Large intestine (tissue), 3 donors: ENCODE results near the gene NUDT3. TPM values are rescaled to one million over a fixed set of nuclear protein-coding genes. Genes with fewer than 3 reads are reported as not detected.
A peak's percentile ranks its signal among the peaks of the same experiment; 100 is the strongest.

Experiments used
- DNase-seq, 2 donors: peaks; one replicate each; pipeline versions ENCODE4 v3.0.0 to v3.0.0-alpha.2; 2013
- H3K27ac ChIP-seq: one replicate; pipeline ENCODE4 v1.5.1; 2013; ENCODE audit warnings: low read length
- H3K27me3 ChIP-seq: 2 replicates; pipeline ENCODE4 v1.6.1; 2013; ENCODE audit warnings: low read length; ENCODE audit not compliant: control insufficient read depth, insufficient read depth
- H3K36me3 ChIP-seq: 2 replicates; pipeline ENCODE4 v1.6.1; 2013; ENCODE audit warnings: low read length; ENCODE audit not compliant: control insufficient read depth, insufficient read depth
- H3K4me1 ChIP-seq: one replicate; pipeline ENCODE4 v1.6.1; 2013; ENCODE audit warnings: low read length; ENCODE audit not compliant: control insufficient read depth, insufficient read depth
- H3K4me3 ChIP-seq: one replicate; pipeline ENCODE4 v1.5.1; 2013; ENCODE audit warnings: low read length
- H3K9me3 ChIP-seq: one replicate; pipeline ENCODE4 v1.6.1; 2013; ENCODE audit warnings: mild to moderate bottlenecking, low read depth, low read length, moderate library complexity; ENCODE audit not compliant: control insufficient read depth
- WGBS: methylation state at CpG from one replicate; pipeline ENCODE4 v1.1.5; 2013; ENCODE audit warnings: low lambda C conversion rate; ENCODE audit not compliant: insufficient coverage; 5-methylcytosine and 5-hydroxymethylcytosine counted together
- polyA plus RNA-seq: library from polyadenylated mRNA; unstranded; fragments of 120-200 nt; gene quantifications from one replicate; pipeline ENCODE4 v1.2.1, GENCODE V29; 2013

The NUDT3 gene
- polyA plus RNA-seq, 1 donor: 13.5 TPM

DNA sequence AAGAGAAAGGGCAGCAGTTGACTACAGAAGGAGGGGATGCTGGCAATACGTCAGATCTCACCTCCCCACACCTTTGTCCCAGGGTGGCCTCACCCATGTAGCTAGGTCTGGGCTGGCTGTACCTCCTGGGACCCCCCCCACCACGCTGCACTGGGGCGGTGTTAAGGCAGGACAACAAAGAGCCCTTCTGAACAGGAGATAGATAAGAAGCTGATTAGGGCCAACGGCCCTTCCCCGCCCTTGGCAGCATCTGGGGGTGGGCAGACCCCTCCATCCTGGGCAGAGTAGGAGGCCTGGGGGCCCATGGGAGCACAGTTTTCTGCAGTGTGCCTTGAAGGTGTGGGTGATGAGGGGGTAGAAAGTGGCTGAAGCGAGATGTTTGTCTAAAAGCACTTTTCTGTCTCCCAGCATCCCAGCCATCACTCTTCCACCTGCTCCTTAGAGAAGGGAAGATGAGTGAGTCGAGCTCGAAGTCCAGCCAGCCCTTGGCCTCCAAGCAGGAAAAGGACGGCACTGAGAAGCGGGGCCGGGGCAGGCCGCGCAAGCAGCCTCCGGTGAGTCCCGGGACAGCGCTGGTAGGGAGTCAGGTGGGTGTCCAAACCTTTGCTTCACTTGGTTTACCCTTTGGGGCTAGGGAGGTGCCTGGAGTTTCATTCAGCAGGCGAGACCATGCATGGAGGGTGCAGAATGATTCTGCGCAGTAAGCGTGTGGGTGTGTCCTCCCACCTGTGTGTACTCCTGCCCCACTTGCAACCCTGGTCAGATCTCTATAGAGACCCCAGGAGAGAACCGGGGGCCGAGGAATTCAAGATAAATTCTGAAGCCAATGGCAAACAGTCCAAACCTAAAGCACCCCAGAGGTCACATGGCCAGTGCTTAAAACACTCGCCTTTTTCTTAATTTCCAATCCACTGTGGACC, 151.9 kb downstream of the NUDT3 start:
- peaks cover 31% of the 10 kb centered on the region for H3K36me3 ChIP-seq
- H3K4me1 ChIP-seq: peaks cover 28% of the 10 kb centered on the region
- WGBS: no CpG with 5 or more reads among the region's 22 CpGs
- no peaks in the 10 kb centered on the region for H3K27me3 ChIP-seq
- H3K9me3 ChIP-seq: peaks cover 2% of the 10 kb centered on the region
- peak in 1 of 2 donors; percentile 66 for DNase-seq
- no peak overlapping the region for H3K4me3 ChIP-seq
- H3K27ac ChIP-seq: no peak overlapping the region

DNA sequence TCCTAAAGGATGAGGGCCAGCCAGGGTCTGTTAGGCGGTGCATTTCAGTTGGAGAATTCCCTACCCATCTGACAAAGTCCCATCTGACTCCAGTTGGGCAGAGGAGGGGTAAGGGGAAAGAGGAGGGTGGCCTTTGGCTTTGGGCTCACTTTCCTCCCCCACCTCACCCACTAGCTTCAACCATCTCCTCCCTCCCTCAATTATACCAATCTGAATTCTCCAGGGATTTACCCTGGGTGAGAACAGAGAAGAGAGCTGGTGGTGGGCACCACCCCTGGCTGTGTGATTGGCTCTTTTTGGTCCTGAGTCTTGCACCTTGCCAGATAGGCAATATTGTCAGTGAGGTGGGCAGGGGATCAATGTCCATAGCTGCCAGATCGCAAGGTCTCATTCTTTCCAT, 152.6 kb downstream of the NUDT3 start:
- peaks cover 4% of the 10 kb centered on the region for H3K9me3 ChIP-seq
- DNase-seq: no peak
- H3K27me3 ChIP-seq: no peaks in the 10 kb centered on the region
- peak overlapping the region; percentile 27 for H3K27ac ChIP-seq
- no peak overlapping the region for H3K4me3 ChIP-seq
- H3K36me3 ChIP-seq: peaks cover 31% of the 10 kb centered on the region
- peaks cover 28% of the 10 kb centered on the region for H3K4me1 ChIP-seq
- no CpG with 5 or more reads among the region's 2 CpGs for WGBS

DNA sequence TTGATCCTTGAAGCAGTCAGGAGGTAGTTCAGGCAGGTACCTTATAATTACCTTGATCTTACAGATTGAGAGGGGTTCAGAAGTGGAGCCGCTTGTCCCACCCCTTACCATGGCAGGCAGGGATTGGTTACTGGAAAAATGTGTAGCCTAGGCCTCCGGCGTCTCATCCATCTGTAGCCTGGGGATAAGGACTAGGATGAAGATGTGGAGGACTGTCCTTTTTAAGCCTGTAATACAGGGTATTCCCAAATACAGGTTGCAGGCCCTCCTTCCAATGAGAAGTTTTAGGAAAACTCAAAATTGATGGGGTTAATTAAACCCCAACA, 153.0 kb downstream of the NUDT3 start:
- H3K4me3 ChIP-seq: no peak overlapping the region
- peaks cover 28% of the 10 kb centered on the region for H3K4me1 ChIP-seq
- no peak for DNase-seq
- no CpG with 5 or more reads among the region's 3 CpGs for WGBS
- peaks cover 7% of the 10 kb centered on the region for H3K9me3 ChIP-seq
- H3K27me3 ChIP-seq: no peaks in the 10 kb centered on the region
- peaks cover 31% of the 10 kb centered on the region for H3K36me3 ChIP-seq
- no peak overlapping the region for H3K27ac ChIP-seq

DNA sequence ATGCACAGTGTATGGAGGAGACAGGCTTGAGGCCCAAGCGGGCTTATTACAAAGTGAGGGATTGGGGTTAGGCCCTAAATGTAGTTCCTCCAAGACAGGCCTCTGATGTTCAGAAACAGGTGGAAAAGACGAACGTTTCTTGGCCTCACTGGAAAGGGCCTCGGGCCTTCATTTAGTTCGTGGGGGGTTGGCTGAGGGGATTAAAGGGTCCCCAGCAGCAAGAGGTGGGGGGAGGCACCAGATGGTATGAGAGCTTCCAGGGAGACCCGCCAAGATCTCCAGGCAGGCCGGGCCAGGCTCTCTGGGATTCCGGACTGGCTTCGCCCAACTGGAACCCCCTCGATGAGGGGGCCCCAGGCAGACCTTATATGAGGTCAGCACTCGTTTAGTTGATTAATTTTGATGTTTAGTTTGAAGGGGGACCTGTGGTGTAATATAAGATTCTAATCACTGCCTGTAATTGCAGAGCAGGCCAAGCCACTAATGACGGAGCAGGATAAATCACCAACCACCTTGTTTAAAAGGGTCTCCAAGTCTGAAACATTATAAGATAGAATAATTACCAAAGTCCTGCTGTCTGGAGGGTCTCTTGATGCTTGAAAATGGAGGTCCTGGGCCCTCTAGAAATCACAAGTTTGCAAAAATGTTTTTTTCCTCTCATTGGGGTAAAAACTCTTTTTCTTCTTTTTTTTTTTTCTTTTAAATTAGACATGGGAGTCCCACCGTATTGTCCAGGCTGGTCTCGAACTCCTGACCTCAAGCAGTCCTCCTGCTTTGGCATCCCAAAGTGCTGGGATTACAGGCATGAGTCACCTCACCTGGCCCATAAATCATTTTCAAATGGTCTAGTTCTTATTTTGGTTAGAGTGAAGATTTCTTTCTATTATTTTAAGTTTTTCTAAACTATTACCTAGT, 153.6 kb downstream of the NUDT3 start:
- peaks cover 30% of the 10 kb centered on the region for H3K36me3 ChIP-seq
- H3K4me3 ChIP-seq: peak overlapping the region; percentile 84
- no peak overlapping the region for H3K27ac ChIP-seq
- DNase-seq: no peak
- WGBS: 27% methylated on average over 3 of the region's 14 CpGs
- peaks cover 28% of the 10 kb centered on the region for H3K4me1 ChIP-seq
- no peaks in the 10 kb centered on the region for H3K27me3 ChIP-seq
- peaks cover 7% of the 10 kb centered on the region for H3K9me3 ChIP-seq

DNA sequence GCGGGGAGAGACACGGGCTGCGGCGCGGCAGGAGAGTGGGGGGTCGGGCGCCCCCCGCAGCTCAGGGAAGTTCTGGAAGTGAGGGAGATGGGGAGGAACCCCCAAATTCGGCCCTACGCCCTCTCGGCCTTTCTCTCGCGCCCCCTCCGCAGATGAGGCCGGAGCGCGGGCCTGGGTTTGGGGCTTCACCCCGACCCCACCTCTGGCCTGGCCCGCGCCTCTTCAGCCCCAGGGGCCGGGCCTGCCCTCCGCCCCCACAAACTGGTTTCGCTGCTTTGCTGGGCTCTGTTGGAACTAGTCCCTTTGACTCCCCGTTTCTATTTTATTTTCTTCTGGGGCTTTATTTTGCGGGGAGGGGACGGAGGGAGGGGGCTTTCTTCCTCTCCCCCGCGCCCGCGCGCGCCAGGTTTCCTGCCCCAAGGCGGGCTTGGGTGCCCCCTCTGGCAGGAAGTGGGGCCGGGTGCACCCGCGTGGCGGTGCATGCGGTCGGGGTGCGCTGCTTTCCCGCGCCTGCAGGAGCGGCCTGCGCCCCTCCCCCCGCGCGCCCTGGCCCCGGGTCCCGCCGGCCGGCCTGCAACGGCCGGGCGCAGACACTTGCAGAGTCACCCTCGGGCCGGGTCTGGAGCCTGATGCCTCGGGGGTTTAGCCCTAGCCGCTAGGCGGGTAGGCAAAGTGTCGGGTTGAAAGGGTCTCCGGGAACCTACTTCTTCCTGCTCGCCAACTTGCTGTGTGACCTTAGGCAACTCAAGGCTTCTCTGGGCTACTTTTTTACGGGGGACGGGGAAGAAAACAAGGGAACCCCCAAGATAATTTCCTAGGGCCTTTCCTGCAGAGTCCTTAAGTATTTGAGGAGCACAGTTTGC, 154.5 kb downstream of the NUDT3 start:
- Histone ChIP-seq H3K4me3 (peak overlapping the region; percentile 84), H3K27me3 (no peaks in the 10 kb centered on the region), H3K36me3 (peaks cover 22% of the 10 kb centered on the region), H3K9me3 (peaks cover 7% of the 10 kb centered on the region), H3K4me1 (peaks cover 28% of the 10 kb centered on the region), H3K27ac (peak overlapping the region; percentile 44)
- whole genome bisulfite sequencing: no CpG with 5 or more reads among the region's 64 CpGs
- peak in 1 of 2 donors; percentile 71 for DNase-seq

DNA sequence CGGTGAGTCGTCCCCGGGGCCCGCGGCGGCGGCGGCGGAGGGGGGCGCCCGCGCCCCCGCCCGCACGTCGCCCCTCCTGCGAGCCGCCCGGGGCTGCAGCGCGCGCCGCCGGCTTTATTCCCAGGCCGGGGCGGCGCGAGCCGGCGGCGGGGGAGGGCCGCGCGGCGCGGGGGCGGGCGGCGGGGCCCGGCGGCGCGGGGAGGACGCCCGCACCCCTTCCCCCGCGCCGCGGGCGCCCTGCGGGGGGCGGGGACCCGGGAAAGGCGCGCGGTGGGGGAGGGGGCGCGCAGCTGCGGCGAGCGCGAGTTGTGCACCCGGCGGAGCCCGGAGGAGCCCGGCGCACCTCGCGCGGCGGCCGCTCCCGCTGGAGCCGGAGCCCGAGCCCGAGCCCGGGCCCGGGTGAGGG, 155.2 kb downstream of the NUDT3 start:
- WGBS: no CpG with 5 or more reads among the region's 78 CpGs
- Histone ChIP-seq H3K4me3 (peak overlapping the region; percentile 84), H3K4me1 (peaks cover 28% of the 10 kb centered on the region), H3K9me3 (peaks cover 7% of the 10 kb centered on the region), H3K27me3 (no peaks in the 10 kb centered on the region), H3K36me3 (peaks cover 15% of the 10 kb centered on the region), H3K27ac (peak overlapping the region; percentile 44)
- peak in 1 of 2 donors; percentile 40 for DNase-seq

DNA sequence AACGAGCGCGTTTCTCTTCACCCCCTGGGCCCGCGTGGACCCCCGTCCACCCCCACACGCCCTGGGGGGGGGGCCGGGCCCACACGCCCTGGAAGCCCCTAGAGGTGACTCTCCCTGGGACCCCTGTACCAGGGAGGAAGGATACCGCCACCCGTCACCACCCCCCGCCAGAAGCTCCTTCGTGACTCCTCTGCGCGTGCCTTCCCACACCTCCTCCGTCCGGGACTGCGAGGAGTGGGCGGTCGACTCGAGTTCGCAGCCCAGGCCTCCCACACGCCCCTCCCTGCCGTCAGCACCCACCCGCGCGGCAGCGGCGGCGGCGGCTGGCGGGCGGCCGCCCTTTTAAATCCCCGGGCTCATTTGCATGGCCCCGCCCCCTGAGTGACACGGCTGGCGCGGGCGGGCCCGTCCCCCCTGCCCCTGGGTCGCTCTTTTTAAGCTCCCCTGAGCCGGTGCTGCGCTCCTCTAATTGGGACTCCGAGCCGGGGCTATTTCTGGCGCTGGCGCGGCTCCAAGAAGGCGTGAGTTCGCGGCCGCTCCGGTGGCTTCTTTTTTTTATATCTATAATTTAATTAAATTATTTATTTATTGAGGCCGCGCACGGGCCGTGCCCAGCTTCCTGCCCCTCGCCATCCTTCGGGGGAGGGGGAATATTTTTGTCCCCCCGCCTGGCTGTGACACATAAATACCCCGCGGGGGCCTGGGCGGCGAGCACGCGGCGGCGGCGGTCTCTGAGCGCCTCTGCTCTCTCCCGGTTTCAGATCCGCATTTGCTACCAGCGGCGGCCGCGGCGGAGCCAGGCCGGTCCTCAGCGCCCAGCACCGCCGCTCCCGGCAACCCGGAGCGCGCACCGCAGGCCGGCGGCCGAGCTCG, 155.8 kb downstream of the NUDT3 start, which contains the start of gene HMGA1:
Gene HMGA1 (plus strand): TSS at position 431 of the 873 bp plus-strand sequence. CDS start 3,908 bp downstream, outside the sequence.
- DNase-seq: peak; percentile 86 to 90
- H3K4me1 ChIP-seq: peaks cover 28% of the 10 kb centered on the region
- H3K27ac ChIP-seq: peak within 1 kb of the TSS; percentile 97
- H3K36me3 ChIP-seq: peaks cover 9% of the 10 kb centered on the region
- 0% methylated on average over 4 of the region's 91 CpGs for WGBS
- no peaks in the 10 kb centered on the region for H3K27me3 ChIP-seq
- peak within 1 kb of the TSS; percentile 84 for H3K4me3 ChIP-seq
- H3K9me3 ChIP-seq: peaks cover 7% of the 10 kb centered on the region

DNA sequence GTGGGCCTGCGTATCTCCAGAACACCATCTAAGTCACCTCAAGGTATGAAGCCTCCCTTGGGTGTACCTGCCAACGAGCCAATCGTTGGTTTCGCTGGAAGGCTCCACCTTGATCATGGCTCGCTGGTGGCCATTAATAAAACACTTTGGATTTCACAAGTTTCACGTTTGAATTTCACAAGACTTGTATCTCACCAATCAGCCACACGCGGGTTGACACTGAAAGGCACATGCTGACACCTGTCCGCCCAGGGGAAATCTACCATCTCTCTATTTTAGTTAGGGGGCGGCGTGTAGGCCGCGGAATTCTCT, 156.4 kb downstream of the NUDT3 start:
- H3K36me3 ChIP-seq: peaks cover 3% of the 10 kb centered on the region
- H3K4me1 ChIP-seq: peaks cover 28% of the 10 kb centered on the region
- H3K4me3 ChIP-seq: peak overlapping the region; percentile 71
- no CpG with 5 or more reads among the region's 13 CpGs for WGBS
- peaks cover 7% of the 10 kb centered on the region for H3K9me3 ChIP-seq
- no peaks in the 10 kb centered on the region for H3K27me3 ChIP-seq
- DNase-seq: peak in 1 of 2 donors; percentile 75
- peak overlapping the region; percentile 97 for H3K27ac ChIP-seq
